Measurements from ENCODE around the gene CAMK2D. TPM values are rescaled to one million over a fixed set of nuclear protein-coding genes. Genes with fewer than 3 reads are reported as not detected.

The CAMK2D gene
- total RNA-seq, 1 donor from 2014 or later, result 57.6 TPM

- TF ChIP-seq, protein P1, sequence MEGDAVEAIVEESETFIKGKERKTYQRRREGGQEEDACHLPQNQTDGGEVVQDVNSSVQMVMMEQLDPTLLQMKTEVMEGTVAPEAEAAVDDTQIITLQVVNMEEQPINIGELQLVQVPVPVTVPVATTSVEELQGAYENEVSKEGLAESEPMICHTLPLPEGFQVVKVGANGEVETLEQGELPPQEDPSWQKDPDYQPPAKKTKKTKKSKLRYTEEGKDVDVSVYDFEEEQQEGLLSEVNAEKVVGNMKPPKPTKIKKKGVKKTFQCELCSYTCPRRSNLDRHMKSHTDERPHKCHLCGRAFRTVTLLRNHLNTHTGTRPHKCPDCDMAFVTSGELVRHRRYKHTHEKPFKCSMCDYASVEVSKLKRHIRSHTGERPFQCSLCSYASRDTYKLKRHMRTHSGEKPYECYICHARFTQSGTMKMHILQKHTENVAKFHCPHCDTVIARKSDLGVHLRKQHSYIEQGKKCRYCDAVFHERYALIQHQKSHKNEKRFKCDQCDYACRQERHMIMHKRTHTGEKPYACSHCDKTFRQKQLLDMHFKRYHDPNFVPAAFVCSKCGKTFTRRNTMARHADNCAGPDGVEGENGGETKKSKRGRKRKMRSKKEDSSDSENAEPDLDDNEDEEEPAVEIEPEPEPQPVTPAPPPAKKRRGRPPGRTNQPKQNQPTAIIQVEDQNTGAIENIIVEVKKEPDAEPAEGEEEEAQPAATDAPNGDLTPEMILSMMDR (conservative IDR thresholded peaks at IDR 0.05), result no peak
- DNase-seq (ENCODE audit: extremely low spot score, unreplicated experiment), result no peak
- H3K27ac Mint-ChIP-seq, result no peak overlapping the region
- no peak overlapping the region for H3K4me3 Mint-ChIP-seq
- no peaks in the 10 kb centered on the region for H3K27me3 Mint-ChIP-seq
- H3K4me1 Mint-ChIP-seq (ENCODE audit: unreplicated experiment), result peaks cover 5% of the 10 kb centered on the region
- H3K36me3 Mint-ChIP-seq, result peaks cover 23% of the 10 kb centered on the region
- H3K9me3 Mint-ChIP-seq, result no peaks in the 10 kb centered on the region
These were observed 291.6 kb downstream of the CAMK2D start for GRCh38 chr4:113469926-113470325.

DNA sequence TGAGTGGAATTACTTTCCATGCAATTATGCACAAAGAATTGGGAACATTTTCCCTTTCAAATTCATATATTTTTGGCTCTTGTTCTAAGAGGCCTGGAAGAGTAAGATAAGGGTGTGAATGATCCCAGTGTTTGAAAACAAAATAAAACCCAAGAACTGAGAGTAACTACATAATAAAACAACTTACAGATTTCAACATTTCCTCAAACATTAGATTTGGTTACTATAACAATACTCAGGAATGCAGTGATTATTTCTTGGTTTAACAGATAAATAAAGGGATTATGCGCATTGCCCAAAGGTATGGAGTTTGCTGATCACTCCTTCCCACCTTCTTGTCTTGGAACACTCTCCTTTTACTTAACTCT, 292.5 kb downstream of the CAMK2D start:
- H3K36me3 Mint-ChIP-seq, result peaks cover 23% of the 10 kb centered on the region
- H3K4me3 Mint-ChIP-seq, result no peak overlapping the region
- H3K27me3 Mint-ChIP-seq, result no peaks in the 10 kb centered on the region
- H3K4me1 Mint-ChIP-seq (ENCODE audit: unreplicated experiment), result peaks cover 5% of the 10 kb centered on the region
- H3K27ac Mint-ChIP-seq, result no peak overlapping the region
- no peaks in the 10 kb centered on the region for H3K9me3 Mint-ChIP-seq
- TF ChIP-seq, protein P1 (conservative IDR thresholded peaks at IDR 0.05), result no peak
- DNase-seq (ENCODE audit: extremely low spot score, unreplicated experiment), result no peak

- Mint-ChIP-seq H3K36me3 (peaks cover 23% of the 10 kb centered on the region), H3K4me3 (peak overlapping the region; percentile 23), H3K27ac (peak overlapping the region; percentile 82), H3K9me3 (no peaks in the 10 kb centered on the region), H3K4me1 (ENCODE audit: unreplicated experiment) (peaks cover 5% of the 10 kb centered on the region), H3K27me3 (no peaks in the 10 kb centered on the region)
- DNase-seq (ENCODE audit: extremely low spot score, unreplicated experiment), result no peak
- TF ChIP-seq, protein P1 (conservative IDR thresholded peaks at IDR 0.05), result no peak
These were observed 293.1 kb downstream of the CAMK2D start for GRCh38 chr4:113468165-113469022.

- Mint-ChIP-seq H3K27ac (peak overlapping the region; percentile 82), H3K9me3 (no peaks in the 10 kb centered on the region), H3K4me3 (no peak overlapping the region), H3K36me3 (peaks cover 23% of the 10 kb centered on the region), H3K4me1 (ENCODE audit: unreplicated experiment) (peaks cover 5% of the 10 kb centered on the region), H3K27me3 (no peaks in the 10 kb centered on the region)
- TF ChIP-seq, protein P1 (conservative IDR thresholded peaks at IDR 0.05), result no peak
- DNase-seq (ENCODE audit: extremely low spot score, unreplicated experiment), result no peak
These were observed 294.0 kb downstream of the CAMK2D start for GRCh38 chr4:113467581-113467980.

- Mint-ChIP-seq H3K9me3 (no peaks in the 10 kb centered on the region), H3K36me3 (peaks cover 6% of the 10 kb centered on the region), H3K27ac (no peak overlapping the region), H3K27me3 (no peaks in the 10 kb centered on the region), H3K4me3 (no peak overlapping the region), H3K4me1 (ENCODE audit: unreplicated experiment) (no peaks in the 10 kb centered on the region)
- TF ChIP-seq, protein P1 (conservative IDR thresholded peaks at IDR 0.05), result no peak
- no peak for DNase-seq (ENCODE audit: extremely low spot score, unreplicated experiment)
These were observed 299.3 kb downstream of the CAMK2D start for GRCh38 chr4:113462286-113462685.
